Ectodermal cell (in vitro differentiated cells): ENCODE data around the gene GPC6.

ENCODE experiments used
- H3K27ac ChIP-seq: 2 replicates; pipeline ENCODE4 v1.7.0; 2013; ENCODE audit warnings: mild to moderate bottlenecking, low read depth, low read length; ENCODE audit not compliant: insufficient read depth, poor library complexity, severe bottlenecking
- H3K27me3 ChIP-seq: 2 replicates; pipeline ENCODE4 v1.7.0; 2013; ENCODE audit warnings: mild to moderate bottlenecking, low read length; ENCODE audit not compliant: insufficient read depth, control insufficient read depth, poor library complexity, severe bottlenecking
- H3K36me3 ChIP-seq: one replicate; pipeline ENCODE4 v1.7.0; 2013; ENCODE audit warnings: low read length; ENCODE audit not compliant: control insufficient read depth, insufficient read depth
- H3K4me1 ChIP-seq: one replicate; pipeline ENCODE4 v1.7.0; 2013; ENCODE audit warnings: low read length; ENCODE audit not compliant: control insufficient read depth, insufficient read depth
- H3K4me3 ChIP-seq: 2 replicates; pipeline ENCODE4 v1.7.0; 2013; ENCODE audit warnings: low read depth, low read length, control low read depth; ENCODE audit not compliant: insufficient read depth
- H3K9me3 ChIP-seq: 2 replicates; pipeline ENCODE4 v1.7.0; 2013; ENCODE audit warnings: mild to moderate bottlenecking, low read length, moderate library complexity; ENCODE audit not compliant: control insufficient read depth
- WGBS, 2 experiments: methylation state at CpG; one replicate each; pipeline ENCODE4 v1.1.7; 2013; ENCODE audit warnings: missing lambda C conversion rate in 2 of 2; 5-methylcytosine and 5-hydroxymethylcytosine counted together

GPC6 gene

GRCh38 chr13:93708308-93709075, 481.9 kb downstream of the GPC6 start:
- Histone ChIP-seq H3K9me3 (no peaks in the 10 kb centered on the region), H3K27me3 (no peaks in the 10 kb centered on the region), H3K27ac (no peak overlapping the region), H3K4me3 (no peak overlapping the region), H3K36me3 (no peaks in the 10 kb centered on the region), H3K4me1 (no peaks in the 10 kb centered on the region)
- 88% methylated on average over 1 of the region's 1 CpG; no CpG with 5 or more reads in 1 of the 2 experiments for whole genome bisulfite sequencing, 2 experiments

- Histone ChIP-seq H3K4me1 (no peaks in the 10 kb centered on the region), H3K27me3 (no peaks in the 10 kb centered on the region), H3K4me3 (no peak overlapping the region), H3K27ac (no peak overlapping the region), H3K9me3 (no peaks in the 10 kb centered on the region), H3K36me3 (no peaks in the 10 kb centered on the region)
- no CpG with 5 or more reads among the region's 1 CpG for WGBS, 2 experiments
Measured at GRCh38 chr13:93709506-93710244, 483.1 kb downstream of the GPC6 start.

- no peaks in the 10 kb centered on the region for H3K36me3 ChIP-seq
- H3K27ac ChIP-seq, result no peak overlapping the region
- no peaks in the 10 kb centered on the region for H3K9me3 ChIP-seq
- H3K4me3 ChIP-seq, result no peak overlapping the region
- H3K4me1 ChIP-seq, result no peaks in the 10 kb centered on the region
- no peaks in the 10 kb centered on the region for H3K27me3 ChIP-seq
Measured at GRCh38 chr13:93714171-93714570, 487.6 kb downstream of the GPC6 start.

GRCh38 chr13:93715866-93716265, 489.3 kb downstream of the GPC6 start:
- no peaks in the 10 kb centered on the region for H3K9me3 ChIP-seq
- no peak overlapping the region for H3K27ac ChIP-seq
- H3K36me3 ChIP-seq, result no peaks in the 10 kb centered on the region
- no peak overlapping the region for H3K4me3 ChIP-seq
- 100% methylated on average over 1 of the region's 4 CpGs; no CpG with 5 or more reads in 1 of the 2 experiments for WGBS, 2 experiments
- H3K27me3 ChIP-seq, result no peaks in the 10 kb centered on the region
- no peaks in the 10 kb centered on the region for H3K4me1 ChIP-seq

GRCh38 chr13:93716623-93717022, 490.0 kb downstream of the GPC6 start:
- Histone ChIP-seq H3K4me3 (no peak overlapping the region), H3K4me1 (no peaks in the 10 kb centered on the region), H3K9me3 (no peaks in the 10 kb centered on the region), H3K36me3 (no peaks in the 10 kb centered on the region), H3K27me3 (no peaks in the 10 kb centered on the region), H3K27ac (no peak overlapping the region)

GRCh38 chr13:93721483-93721882, 494.9 kb downstream of the GPC6 start:
- 86 to 93% methylated on average over 1 of the region's 3 CpGs for WGBS, 2 experiments
- Histone ChIP-seq H3K36me3 (no peaks in the 10 kb centered on the region), H3K4me1 (no peaks in the 10 kb centered on the region), H3K4me3 (no peak overlapping the region), H3K9me3 (no peaks in the 10 kb centered on the region), H3K27ac (no peak overlapping the region), H3K27me3 (no peaks in the 10 kb centered on the region)

GRCh38 chr13:93723316-93723715, 496.7 kb downstream of the GPC6 start:
- no peaks in the 10 kb centered on the region for H3K4me1 ChIP-seq
- no peak overlapping the region for H3K4me3 ChIP-seq
- H3K9me3 ChIP-seq, result no peaks in the 10 kb centered on the region
- no peak overlapping the region for H3K27ac ChIP-seq
- 96% methylated on average over 2 to 3 of the region's 3 CpGs for WGBS, 2 experiments
- H3K27me3 ChIP-seq, result no peaks in the 10 kb centered on the region
- H3K36me3 ChIP-seq, result no peaks in the 10 kb centered on the region

- WGBS, 2 experiments, result 93% methylated on average over 1 of the region's 1 CpG; no CpG with 5 or more reads in 1 of the 2 experiments
- Histone ChIP-seq H3K36me3 (no peaks in the 10 kb centered on the region), H3K9me3 (no peaks in the 10 kb centered on the region), H3K4me3 (no peak overlapping the region), H3K27ac (no peak overlapping the region), H3K27me3 (no peaks in the 10 kb centered on the region), H3K4me1 (no peaks in the 10 kb centered on the region)
Measured at GRCh38 chr13:93724187-93724586, 497.6 kb downstream of the GPC6 start.

- Histone ChIP-seq H3K4me1 (no peaks in the 10 kb centered on the region), H3K9me3 (no peaks in the 10 kb centered on the region), H3K27ac (no peak overlapping the region), H3K27me3 (no peaks in the 10 kb centered on the region), H3K4me3 (no peak overlapping the region), H3K36me3 (no peaks in the 10 kb centered on the region)
- WGBS, 2 experiments, result 94 to 95% methylated on average over 6 of the region's 6 CpGs
Measured at GRCh38 chr13:93726173-93726957, 499.8 kb downstream of the GPC6 start.
